Hepatocyte (in vitro differentiated cells): Measurements from ENCODE around the gene EVX2. TPM values are rescaled to one million over a fixed set of nuclear protein-coding genes. Genes with fewer than 3 reads are reported as not detected.
A peak's percentile ranks its signal among the peaks of the same experiment; 100 is the strongest.

ENCODE experiments used
- DNase-seq: peaks from one replicate; pipeline ENCODE4 v3.0.0-alpha.2; 2016; ENCODE audit warnings: low spot score
- H2AFZ ChIP-seq: fragments of 200-600 bp; sonication (generic); 2 replicates; pipeline ENCODE4 v1.6.0; 2016; ENCODE audit warnings: antibody characterized with exemption, mild to moderate bottlenecking
- H3K27ac ChIP-seq: fragments of 200-600 bp; sonication (generic); 2 replicates; pipeline ENCODE4 v1.5.1; 2016; ENCODE audit warnings: mild to moderate bottlenecking
- H3K27me3 ChIP-seq: fragments of 200-600 bp; sonication (generic); 2 replicates; pipeline ENCODE4 v1.6.1; 2016
- H3K36me3 ChIP-seq: fragments of 200-600 bp; sonication (generic); replicated peaks from 2 replicates; pipeline ENCODE4 v1.5.1; 2016; ENCODE audit warnings: low read depth; ENCODE audit not compliant: insufficient read depth
- H3K4me1 ChIP-seq: fragments of 200-600 bp; sonication (generic); 2 replicates; pipeline ENCODE4 v1.5.1; 2016; ENCODE audit warnings: mild to moderate bottlenecking, moderate library complexity; ENCODE audit not compliant: insufficient read depth
- H3K4me2 ChIP-seq: fragments of 200-600 bp; sonication (generic); 2 replicates; pipeline ENCODE4 v1.6.0; 2016
- H3K4me3 ChIP-seq: fragments of 200-600 bp; sonication (generic); 2 replicates; pipeline ENCODE4 v1.5.1; 2016; ENCODE audit warnings: mild to moderate bottlenecking
- H3K79me2 ChIP-seq: fragments of 200-600 bp; sonication (generic); 2 replicates; pipeline ENCODE4 v1.6.0; 2017; ENCODE audit warnings: mild to moderate bottlenecking
- H3K9me2 ChIP-seq: fragments of 200-600 bp; sonication (generic); replicated peaks from 2 replicates; pipeline ENCODE4 v1.6.0; 2017; ENCODE audit warnings: mild to moderate bottlenecking; ENCODE audit not compliant: insufficient read depth
- H3K9me3 ChIP-seq: fragments of 200-600 bp; sonication (generic); 2 replicates; pipeline ENCODE4 v1.5.1; 2016; ENCODE audit warnings: low read depth, mild to moderate bottlenecking
- H4K20me1 ChIP-seq: fragments of 200-600 bp; sonication (generic); 2 replicates; pipeline ENCODE4 v1.6.0; 2016; ENCODE audit warnings: mild to moderate bottlenecking; ENCODE audit not compliant: insufficient read depth, poor library complexity, severe bottlenecking
- EZH2 ChIP-seq: fragments of 200-600 bp; sonication (generic); IDR thresholded peaks from 2 replicates; pipeline ENCODE4 v1.6.1; 2016; ENCODE audit warnings: antibody characterized with exemption, mild to moderate bottlenecking, borderline replicate concordance
- EZH2phosphoT487 ChIP-seq: fragments of 200-600 bp; sonication (generic); IDR thresholded peaks from one replicate; pipeline ENCODE4 v1.6.1; 2018; ENCODE audit warnings: antibody characterized with exemption, mild to moderate bottlenecking, low read depth, moderate library complexity; ENCODE audit not compliant: unreplicated experiment, severe bottlenecking
- WGBS: methylation state at CpG from one replicate; pipeline ENCODE4 v1.1.6; 2016; ENCODE audit warnings: low lambda C conversion rate; ENCODE audit errors: missing lambda C conversion rate; 5-methylcytosine and 5-hydroxymethylcytosine counted together
- polyA plus RNA-seq: library from polyadenylated mRNA; unstranded; fragments of >200 nt; fragmentation: Nextera tagmentation; extraction: Ambion mirVana; gene quantifications from 2 replicates; pipeline ENCODE4 v1.2.1, GENCODE V29; 2016
- total RNA-seq: library from RNA; depleted of rRNA; stranded (reverse); fragments of >200 nt; gene quantifications from 2 replicates; pipeline ENCODE4 v1.2.3, GENCODE V29; 2014
- TF ChIP-seq, protein P1 (sequence below): fragments of 200-600 bp; sonication (generic); IDR thresholded peaks from 2 replicates; pipeline ENCODE4 v1.5.1; 2016; ENCODE audit warnings: antibody characterized with exemption, mild to moderate bottlenecking; ENCODE audit not compliant: poor library complexity

EVX2 gene
- total and polyA plus RNA-seq, 2 experiments from 2014 or later, result 1.7 to 3.5 TPM

DNA sequence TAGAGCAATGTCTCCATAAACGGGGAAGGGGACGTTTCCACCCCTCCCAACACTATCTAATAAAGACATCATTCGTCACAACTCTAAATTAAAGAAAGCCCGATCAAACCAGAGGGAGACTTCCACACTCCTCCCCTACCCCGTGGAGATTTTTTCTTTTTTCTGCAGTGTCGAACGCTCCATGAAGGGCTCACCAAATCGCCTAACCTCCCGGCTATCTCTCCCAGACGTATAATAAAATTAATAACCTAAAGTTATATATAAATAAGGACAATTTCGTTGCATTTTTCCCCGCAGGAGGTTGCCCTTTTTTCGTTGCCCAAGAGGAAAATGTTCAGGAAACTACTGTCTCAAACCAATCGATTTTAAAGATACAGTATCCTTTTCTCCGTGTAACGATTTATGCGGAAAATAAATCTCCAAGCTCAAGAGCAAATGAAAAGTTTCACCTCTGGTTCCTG is 2.4 kb downstream of the EVX2 start:
- Histone ChIP-seq H3K4me2 (peak overlapping the region; percentile 84), H3K4me3 (peak overlapping the region; percentile 53), H3K4me1 (peaks cover 9% of the 10 kb centered on the region), H2AFZ (no peak overlapping the region), H4K20me1 (no peaks in the 10 kb centered on the region), H3K79me2 (peaks cover 46% of the 10 kb centered on the region), H3K9me3 (no peaks in the 10 kb centered on the region), H3K27ac (peak overlapping the region; percentile 88), H3K27me3 (peaks cover 92% of the 10 kb centered on the region), H3K36me3 (no peaks in the 10 kb centered on the region), H3K9me2 (no peaks in the 10 kb centered on the region)
- TF ChIP-seq, protein P1, sequence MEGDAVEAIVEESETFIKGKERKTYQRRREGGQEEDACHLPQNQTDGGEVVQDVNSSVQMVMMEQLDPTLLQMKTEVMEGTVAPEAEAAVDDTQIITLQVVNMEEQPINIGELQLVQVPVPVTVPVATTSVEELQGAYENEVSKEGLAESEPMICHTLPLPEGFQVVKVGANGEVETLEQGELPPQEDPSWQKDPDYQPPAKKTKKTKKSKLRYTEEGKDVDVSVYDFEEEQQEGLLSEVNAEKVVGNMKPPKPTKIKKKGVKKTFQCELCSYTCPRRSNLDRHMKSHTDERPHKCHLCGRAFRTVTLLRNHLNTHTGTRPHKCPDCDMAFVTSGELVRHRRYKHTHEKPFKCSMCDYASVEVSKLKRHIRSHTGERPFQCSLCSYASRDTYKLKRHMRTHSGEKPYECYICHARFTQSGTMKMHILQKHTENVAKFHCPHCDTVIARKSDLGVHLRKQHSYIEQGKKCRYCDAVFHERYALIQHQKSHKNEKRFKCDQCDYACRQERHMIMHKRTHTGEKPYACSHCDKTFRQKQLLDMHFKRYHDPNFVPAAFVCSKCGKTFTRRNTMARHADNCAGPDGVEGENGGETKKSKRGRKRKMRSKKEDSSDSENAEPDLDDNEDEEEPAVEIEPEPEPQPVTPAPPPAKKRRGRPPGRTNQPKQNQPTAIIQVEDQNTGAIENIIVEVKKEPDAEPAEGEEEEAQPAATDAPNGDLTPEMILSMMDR, result no peak
- TF ChIP-seq EZH2, result no peak
- TF ChIP-seq EZH2phosphoT487, result no peak
- WGBS, result 11% methylated on average over 17 of the region's 17 CpGs
- no peak for DNase-seq

DNA sequence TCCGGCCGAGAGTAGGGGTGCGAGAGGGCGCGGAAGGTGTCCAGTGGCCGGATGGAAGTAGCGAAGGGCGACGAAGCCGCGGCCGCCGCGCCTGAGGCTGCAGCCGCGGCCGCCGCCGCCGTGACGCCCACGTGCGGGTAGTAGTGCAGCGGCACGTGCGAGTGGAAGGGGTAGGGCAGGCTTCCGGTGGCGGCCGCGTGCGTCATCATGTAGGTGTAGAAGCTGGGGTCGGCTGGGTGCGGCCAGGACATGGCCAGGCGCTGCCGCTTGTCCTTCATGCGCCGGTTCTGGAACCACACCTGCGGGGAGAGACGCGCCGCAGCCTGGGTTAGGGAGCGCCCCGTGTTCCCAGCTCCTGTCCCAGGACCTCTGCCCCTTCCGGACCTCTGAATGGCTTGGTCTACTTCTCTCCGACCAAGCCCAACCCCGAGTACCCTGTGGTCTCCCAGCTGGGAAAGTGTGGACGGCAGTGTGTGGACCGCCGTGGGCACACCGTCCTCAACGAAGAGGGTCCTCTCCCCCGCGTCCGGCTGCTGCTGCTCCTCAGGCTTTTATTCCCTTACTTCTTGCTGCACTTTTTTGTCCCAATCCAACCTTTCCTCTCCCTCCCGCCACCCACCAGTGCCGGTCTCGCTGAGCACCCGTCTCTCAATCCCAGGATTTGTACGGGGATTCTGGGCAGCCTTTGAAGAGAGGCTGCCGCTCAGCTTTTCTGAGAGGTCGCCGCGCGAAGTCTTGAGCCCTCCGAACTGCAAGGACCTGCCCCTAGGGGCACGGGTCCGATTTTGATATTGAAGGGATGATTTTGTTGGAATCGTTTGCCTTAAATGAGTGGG is 3.0 kb downstream of the EVX2 start:
- H3K4me3 ChIP-seq, result peak overlapping the region; percentile 53
- peak; percentile 69 for DNase-seq

DNA sequence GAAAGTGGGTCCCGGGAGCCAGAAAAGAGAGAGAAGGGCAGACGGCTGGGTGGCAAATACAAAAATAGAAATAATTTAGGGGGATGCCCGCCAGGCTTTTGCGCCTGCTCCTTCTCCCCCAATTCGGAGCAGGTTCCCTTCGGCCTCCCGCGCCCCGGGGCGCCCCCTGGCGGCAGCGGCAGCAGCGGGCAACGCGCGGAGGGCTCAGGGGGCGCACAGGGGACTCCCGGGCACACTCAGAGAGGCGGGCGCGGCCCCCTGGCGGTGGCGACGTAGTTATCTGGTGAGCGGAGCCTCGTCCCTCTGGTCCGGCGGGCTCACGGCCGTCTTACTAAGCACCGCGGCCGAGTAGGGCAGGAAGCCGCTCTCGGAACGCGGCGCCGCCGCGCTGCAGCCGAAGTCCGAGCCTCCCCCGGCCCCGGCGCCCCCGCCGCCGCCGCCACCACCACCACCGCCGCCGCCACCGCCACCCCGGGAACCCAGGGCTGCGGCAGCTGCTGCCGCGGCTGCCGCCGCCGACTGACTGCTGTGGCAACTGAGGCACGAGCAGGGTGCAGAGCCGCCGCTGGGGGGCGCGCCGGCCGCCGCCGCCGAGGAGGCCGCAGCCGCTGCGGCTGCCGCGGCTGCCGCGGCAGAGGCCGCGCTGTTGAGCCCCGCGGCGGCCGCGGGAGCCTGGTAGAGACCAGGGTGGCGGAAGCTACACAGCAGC is 3.8 kb downstream of the EVX2 start:
- peak overlapping the region; percentile 50 for H2AFZ ChIP-seq
- H4K20me1 ChIP-seq, result no peaks in the 10 kb centered on the region
- peaks cover 92% of the 10 kb centered on the region for H3K27me3 ChIP-seq
- H3K9me3 ChIP-seq, result no peaks in the 10 kb centered on the region
- peaks cover 36% of the 10 kb centered on the region for H3K79me2 ChIP-seq
- peak overlapping the region; percentile 93 for H3K27ac ChIP-seq
- TF ChIP-seq, protein P1, result peak; percentile 92
- TF ChIP-seq EZH2 (no peak), EZH2phosphoT487 (no peak)
- 2% methylated on average over 51 of the region's 86 CpGs for WGBS
- H3K36me3 ChIP-seq, result no peaks in the 10 kb centered on the region
- DNase-seq, result peak; percentile 90
- peak overlapping the region; percentile 35 for H3K4me3 ChIP-seq
- peak overlapping the region; percentile 84 for H3K4me2 ChIP-seq
- H3K4me1 ChIP-seq, result peaks cover 7% of the 10 kb centered on the region
- no peaks in the 10 kb centered on the region for H3K9me2 ChIP-seq

More for the DNA sequence above, 3.0 kb downstream of the EVX2 start:
- peak overlapping the region; percentile 50 for H2AFZ ChIP-seq
- no peaks in the 10 kb centered on the region for H4K20me1 ChIP-seq
- 4% methylated on average over 68 of the region's 68 CpGs for WGBS
- peaks cover 92% of the 10 kb centered on the region for H3K27me3 ChIP-seq
- H3K9me2 ChIP-seq, result no peaks in the 10 kb centered on the region
- no peaks in the 10 kb centered on the region for H3K36me3 ChIP-seq
- no peaks in the 10 kb centered on the region for H3K9me3 ChIP-seq
- TF ChIP-seq EZH2phosphoT487, result peak; percentile 26
- TF ChIP-seq EZH2, result peak; percentile 85
- TF ChIP-seq, protein P1, result no peak
- peaks cover 7% of the 10 kb centered on the region for H3K4me1 ChIP-seq
- H3K79me2 ChIP-seq, result peaks cover 43% of the 10 kb centered on the region
- H3K27ac ChIP-seq, result peak overlapping the region; percentile 88
- H3K4me2 ChIP-seq, result peak overlapping the region; percentile 84
